GM19455 (cell line): ENCODE data around the gene CDY2B.
"Not testable (repeated sequence)": the region's sequence is repeated elsewhere in the genome, so short reads cannot be mapped to it uniquely, and the experiment has no call there.

Experiments
- ATAC-seq: cut with Tn5 transposase; IDR thresholded peaks from one replicate; pipeline ENCODE4 v1.9.1; 2021; ENCODE audit not compliant: unreplicated experiment

CDY2B gene, protein sequence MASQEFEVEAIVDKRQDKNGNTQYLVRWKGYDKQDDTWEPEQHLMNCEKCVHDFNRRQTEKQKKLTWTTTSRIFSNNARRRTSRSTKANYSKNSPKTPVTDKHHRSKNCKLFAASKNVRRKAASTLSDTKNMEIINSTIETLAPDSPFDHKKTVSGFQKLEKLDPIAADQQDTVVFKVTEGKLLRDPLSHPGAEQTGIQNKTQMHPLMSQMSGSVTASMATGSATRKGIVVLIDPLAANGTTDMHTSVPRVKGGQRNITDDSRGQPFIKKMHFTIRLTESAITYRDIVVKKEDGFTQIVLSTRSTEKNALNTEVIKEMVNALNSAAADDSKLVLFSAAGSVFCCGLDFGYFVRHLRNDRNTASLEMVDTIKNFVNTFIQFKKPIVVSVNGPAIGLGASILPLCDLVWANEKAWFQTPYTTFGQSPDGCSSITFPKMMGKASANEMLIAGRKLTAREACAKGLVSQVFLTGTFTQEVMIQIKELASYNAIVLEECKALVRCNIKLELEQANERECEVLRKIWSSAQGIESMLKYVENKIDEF

DNA sequence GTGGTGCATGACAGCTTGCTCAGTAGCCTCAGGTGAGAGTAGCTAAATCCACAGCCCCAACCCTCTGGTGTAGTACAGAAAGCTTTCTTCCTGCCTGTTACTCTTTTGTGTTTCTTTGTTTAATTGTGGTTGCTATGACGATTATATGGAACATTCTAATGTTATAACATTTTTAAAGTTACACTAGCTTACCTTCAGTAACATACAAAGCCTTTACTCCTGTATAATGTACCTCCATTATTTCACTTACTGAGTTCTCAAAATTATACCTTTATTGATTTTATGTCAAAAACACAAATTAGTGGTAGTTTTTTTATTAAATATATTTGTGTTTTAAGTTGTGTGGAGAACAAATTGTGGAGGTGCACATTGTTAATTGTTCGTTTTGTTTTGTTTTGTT lies at the start of gene CDY2B:
CDY2B (minus strand) TSS at position 101 of the 400 bp plus-strand sequence. CDS start 328 bp downstream, outside the sequence.
- not testable (repeated sequence) for ATAC-seq

DNA sequence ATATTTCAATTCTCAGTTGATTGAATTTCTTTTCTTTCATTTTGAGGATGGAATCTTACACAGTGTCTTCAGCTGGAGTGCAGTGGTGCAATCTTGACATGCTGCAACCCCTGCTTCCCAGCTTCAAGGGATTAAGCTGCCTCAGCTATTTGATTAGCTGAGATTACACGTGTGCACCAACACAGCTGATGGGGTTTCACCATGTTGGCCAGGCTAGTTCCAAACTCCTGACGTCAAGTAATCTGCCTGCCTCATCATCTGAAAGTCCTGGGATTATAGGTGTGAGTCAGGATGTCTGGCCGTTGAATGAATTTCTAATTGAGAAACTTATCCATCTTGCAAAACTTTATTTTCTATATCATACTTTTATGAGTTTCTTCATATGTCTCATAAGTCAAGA lies 28.0 kb upstream of the CDY2B start:
- not testable (repeated sequence) for ATAC-seq

- not testable (repeated sequence) for ATAC-seq
These were observed 27.3 kb upstream of the CDY2B start for GRCh38 chrY:17907351-17907750.

DNA sequence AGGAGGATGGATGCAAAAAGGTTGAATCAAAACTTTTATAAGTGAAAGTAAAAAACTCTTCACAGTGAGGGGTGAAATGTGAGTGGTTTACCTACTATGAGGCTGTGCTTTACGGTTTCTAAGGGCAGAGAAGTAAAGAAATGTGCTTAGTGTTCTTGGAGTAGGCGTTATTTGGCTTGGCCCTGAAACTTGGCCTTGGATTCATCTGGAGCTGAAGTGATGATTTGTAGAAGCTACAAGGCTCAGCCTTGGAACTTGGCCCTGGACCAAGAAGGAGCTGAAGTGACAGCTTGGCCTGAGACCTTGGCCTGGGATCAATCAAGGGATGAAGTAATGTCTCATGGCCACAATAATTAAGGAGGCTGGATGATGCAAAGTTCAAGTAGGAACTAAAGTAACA lies 1.7 kb upstream of the CDY2B start:
- ATAC-seq, result not testable (repeated sequence)

DNA sequence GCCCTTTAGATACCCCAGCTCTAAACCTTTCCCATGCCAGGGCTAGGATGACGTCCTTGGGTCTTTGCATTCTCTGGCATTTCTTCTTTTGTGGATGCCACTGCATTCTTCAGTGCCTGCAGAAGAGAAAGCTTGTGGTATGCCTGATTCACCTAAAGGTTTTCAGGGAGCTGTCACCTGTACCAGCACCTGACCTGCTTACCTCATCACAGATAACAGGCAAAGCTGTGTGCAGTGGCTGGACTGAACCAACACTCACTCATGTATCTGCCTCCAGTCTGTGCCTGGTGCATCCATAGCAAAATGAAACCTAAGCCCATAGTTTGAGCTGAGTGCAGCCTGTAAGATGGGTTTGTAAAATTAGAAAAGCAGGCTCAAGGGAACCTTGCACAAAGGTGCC lies 3.3 kb downstream of the CDY2B start:
- not testable (repeated sequence) for ATAC-seq

DNA sequence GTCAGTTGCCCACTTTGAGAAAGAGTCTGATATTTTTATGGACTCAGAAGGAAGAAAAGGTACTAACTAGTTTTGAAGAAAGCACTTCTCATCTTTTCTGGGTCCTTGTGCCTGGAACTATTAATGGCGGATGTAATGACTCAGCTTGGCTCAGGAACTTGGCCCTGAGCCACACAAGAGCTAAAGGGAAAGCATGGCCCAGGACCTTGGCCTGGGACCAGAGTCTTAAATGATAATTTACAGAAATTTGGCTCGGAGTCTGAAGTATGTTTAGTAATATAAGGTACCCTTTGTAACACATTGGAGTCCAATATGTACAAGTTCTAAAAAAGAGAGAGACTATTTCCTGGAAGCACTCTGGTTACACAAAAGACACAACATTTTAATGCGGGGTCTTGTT lies 4.6 kb downstream of the CDY2B start:
- not testable (repeated sequence) for ATAC-seq

- ATAC-seq, result not testable (repeated sequence)
These were observed 8.7 kb downstream of the CDY2B start for GRCh38 chrY:17871194-17871903.

DNA sequence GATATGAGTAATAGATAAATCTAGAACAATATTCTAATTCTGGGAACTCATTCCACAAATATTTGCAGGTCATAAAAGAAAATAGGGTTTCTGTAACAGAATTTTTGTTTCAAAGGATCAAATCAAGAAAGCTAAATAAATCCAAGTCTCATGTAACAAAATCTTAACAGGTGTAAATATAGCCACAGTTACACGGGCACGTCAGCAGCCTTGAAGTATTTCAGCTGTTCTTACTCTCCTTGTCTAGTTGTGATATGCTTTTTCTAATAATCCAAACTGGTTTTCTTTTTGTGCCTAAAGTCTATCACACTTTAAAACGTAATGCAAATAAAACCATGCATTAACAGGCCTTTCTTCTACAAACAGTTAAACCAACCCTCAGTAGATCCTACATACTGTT lies 9.3 kb downstream of the CDY2B start:
- not testable (repeated sequence) for ATAC-seq

- not testable (repeated sequence) for ATAC-seq
These were observed 12.2 kb downstream of the CDY2B start for GRCh38 chrY:17867850-17868249.

DNA sequence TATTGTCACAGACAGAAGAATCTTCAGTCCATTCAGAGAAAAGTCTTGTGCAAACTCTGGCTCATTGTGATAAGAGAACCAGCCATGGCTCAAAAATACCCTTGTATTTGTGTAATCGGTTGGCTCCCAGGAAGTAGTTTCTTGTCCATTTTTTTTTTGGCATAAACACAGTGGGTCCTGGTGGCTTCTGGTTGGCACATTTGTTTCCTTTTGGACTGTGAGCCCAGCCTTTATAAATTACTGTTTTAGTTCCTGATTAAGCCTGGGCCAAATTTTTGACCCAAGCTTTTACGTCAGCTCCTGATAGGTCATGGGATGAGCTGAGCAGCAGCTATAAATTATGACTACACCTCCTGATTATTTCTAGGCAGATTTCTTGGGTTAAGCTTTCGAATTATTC lies 19.4 kb downstream of the CDY2B start:
- ATAC-seq, result not testable (repeated sequence)

GRCh38 chrY:17856963-17857848 lies 22.8 kb downstream of the CDY2B start:
- ATAC-seq, result not testable (repeated sequence)

- ATAC-seq, result not testable (repeated sequence)
These were observed 23.5 kb downstream of the CDY2B start for GRCh38 chrY:17856508-17856907.

DNA sequence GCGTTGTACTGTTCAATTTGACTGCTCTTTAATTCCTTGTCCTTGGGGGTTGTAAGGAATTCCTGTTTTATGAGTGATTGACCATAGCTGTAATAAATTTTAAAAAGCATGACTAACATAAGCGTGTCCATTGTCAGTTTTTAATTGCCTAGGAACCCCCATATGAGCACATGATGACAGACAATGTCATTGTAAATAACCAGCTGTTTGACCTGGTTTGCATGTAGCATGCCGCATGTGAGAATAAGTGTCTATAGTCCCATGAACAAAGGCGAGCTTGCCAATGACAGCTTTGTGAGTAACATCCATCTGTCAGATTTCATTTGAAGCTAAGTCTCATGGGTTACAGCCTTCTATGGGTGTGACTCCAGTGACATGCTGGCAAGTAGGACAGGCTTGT lies 30.9 kb downstream of the CDY2B start:
- not testable (repeated sequence) for ATAC-seq

- not testable (repeated sequence) for ATAC-seq
These were observed 47.9 kb downstream of the CDY2B start for GRCh38 chrY:17832149-17832548.
